Fibroblast of mammary gland (primary cell): Measurements from ENCODE around the gene ACTG1.

Experiments used
- DNase-seq: peaks from one replicate; pipeline ENCODE4 v3.0.0-alpha.2; 2010; ENCODE audit warnings: low read depth
- H3K4me3 ChIP-seq: 2 replicates; pipeline ENCODE4 v1.5.1; 2011; ENCODE audit warnings: low read depth, mild to moderate bottlenecking, low read length, moderate library complexity; ENCODE audit not compliant: control insufficient read depth
- CTCF ChIP-seq: conservative IDR thresholded peaks from 2 replicates; pipeline ENCODE4 v1.5.1; 2011; ENCODE audit warnings: low read depth, low read length, inconsistent platforms; ENCODE audit not compliant: control insufficient read depth, insufficient read depth

Gene ACTG1

GRCh38 chr17:81493198-81494038 lies 19.2 kb downstream of the ACTG1 start:
- TF ChIP-seq CTCF = no peak
- DNase-seq = no peak
- H3K4me3 ChIP-seq = no peak overlapping the region

- H3K4me3 ChIP-seq = no peak overlapping the region
These were observed 19.9 kb downstream of the ACTG1 start for GRCh38 chr17:81492706-81493105.

GRCh38 chr17:81492202-81492601 lies 20.4 kb downstream of the ACTG1 start:
- no peak for TF ChIP-seq CTCF
- H3K4me3 ChIP-seq = no peak overlapping the region
- DNase-seq = no peak

More at GRCh38 chr17:81492706-81493105, 19.9 kb downstream of the ACTG1 start:
- DNase-seq = no peak
- no peak for TF ChIP-seq CTCF

GRCh38 chr17:81491761-81492160 lies 20.8 kb downstream of the ACTG1 start:
- DNase-seq = no peak
- no peak for TF ChIP-seq CTCF
- H3K4me3 ChIP-seq = no peak overlapping the region

GRCh38 chr17:81491181-81491581 lies 21.4 kb downstream of the ACTG1 start:
- no peak for DNase-seq
- H3K4me3 ChIP-seq = no peak overlapping the region
- no peak for TF ChIP-seq CTCF

GRCh38 chr17:81489998-81490992 lies 22.3 kb downstream of the ACTG1 start:
- H3K4me3 ChIP-seq = no peak overlapping the region
- TF ChIP-seq CTCF = no peak
- DNase-seq = no peak
